Mesothelial cell of epicardium (in vitro differentiated cells): ENCODE measurements around the gene MINDY4B. TPM values are rescaled to one million over a fixed set of nuclear protein-coding genes. Genes with fewer than 3 reads are reported as not detected.

Experiments
- DNase-seq, 2 experiments: peaks; one replicate each; pipeline ENCODE4 v3.0.0; 2021; ENCODE audit warnings: low spot score in 2 of 2; ENCODE audit not compliant: unreplicated experiment in 2 of 2
- H3K27ac Mint-ChIP-seq: 2 replicates; pipeline ENCODE4 v1.8.0; 2021; ENCODE audit warnings: mixed read lengths
- H3K27me3 Mint-ChIP-seq: 2 replicates; pipeline ENCODE4 v1.8.0; 2021; ENCODE audit warnings: low read depth, mixed read lengths
- H3K36me3 Mint-ChIP-seq: 2 replicates; pipeline ENCODE4 v1.8.0; 2021; ENCODE audit warnings: mixed read lengths
- H3K4me1 Mint-ChIP-seq: 2 replicates; pipeline ENCODE4 v1.8.0; 2021; ENCODE audit warnings: mixed read lengths
- H3K4me3 Mint-ChIP-seq: 2 replicates; pipeline ENCODE4 v1.8.0; 2021; ENCODE audit warnings: mild to moderate bottlenecking, moderate library complexity, mixed read lengths
- H3K9me3 Mint-ChIP-seq: 2 replicates; pipeline ENCODE4 v1.8.0; 2021; ENCODE audit warnings: mixed read lengths
- total RNA-seq: library from RNA; stranded (reverse); gene quantifications from 3 replicates; pipeline ENCODE4 v1.2.1, GENCODE V29; 2021
- TF ChIP-seq, protein P1 (sequence below): fragments of 200-600 bp; sonication (generic); IDR thresholded peaks from one replicate; pipeline ENCODE4 v1.5.0; 2021; ENCODE audit warnings: antibody characterized with exemption; ENCODE audit not compliant: unreplicated experiment

The MINDY4B gene
- total RNA-seq, 1 donor from 2014 or later: not detected

DNA sequence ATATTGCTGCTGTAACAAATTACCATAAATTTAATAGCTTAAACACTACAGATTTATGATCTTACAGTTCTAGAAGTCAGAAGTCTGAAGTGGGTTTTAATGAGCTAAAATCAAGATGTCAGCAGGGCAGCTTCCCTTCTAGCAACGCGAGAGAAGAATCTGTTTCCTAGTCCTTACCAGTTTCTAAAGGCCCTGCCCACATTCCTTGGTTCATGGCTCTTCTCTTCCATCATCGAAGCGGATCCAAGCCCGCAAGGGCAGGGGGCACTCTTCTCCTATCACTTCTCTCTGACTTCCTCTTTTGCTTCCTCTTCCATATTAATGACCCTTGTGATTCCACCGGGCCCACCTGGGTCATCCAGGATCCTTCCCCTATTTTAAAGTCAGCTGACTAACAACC, 16.1 kb downstream of the MINDY4B start:
- no peak overlapping the region for H3K27ac Mint-ChIP-seq
- H3K36me3 Mint-ChIP-seq: no peaks in the 10 kb centered on the region
- no peak overlapping the region for H3K4me3 Mint-ChIP-seq
- peaks cover 15% of the 10 kb centered on the region for H3K9me3 Mint-ChIP-seq
- TF ChIP-seq, protein P1, sequence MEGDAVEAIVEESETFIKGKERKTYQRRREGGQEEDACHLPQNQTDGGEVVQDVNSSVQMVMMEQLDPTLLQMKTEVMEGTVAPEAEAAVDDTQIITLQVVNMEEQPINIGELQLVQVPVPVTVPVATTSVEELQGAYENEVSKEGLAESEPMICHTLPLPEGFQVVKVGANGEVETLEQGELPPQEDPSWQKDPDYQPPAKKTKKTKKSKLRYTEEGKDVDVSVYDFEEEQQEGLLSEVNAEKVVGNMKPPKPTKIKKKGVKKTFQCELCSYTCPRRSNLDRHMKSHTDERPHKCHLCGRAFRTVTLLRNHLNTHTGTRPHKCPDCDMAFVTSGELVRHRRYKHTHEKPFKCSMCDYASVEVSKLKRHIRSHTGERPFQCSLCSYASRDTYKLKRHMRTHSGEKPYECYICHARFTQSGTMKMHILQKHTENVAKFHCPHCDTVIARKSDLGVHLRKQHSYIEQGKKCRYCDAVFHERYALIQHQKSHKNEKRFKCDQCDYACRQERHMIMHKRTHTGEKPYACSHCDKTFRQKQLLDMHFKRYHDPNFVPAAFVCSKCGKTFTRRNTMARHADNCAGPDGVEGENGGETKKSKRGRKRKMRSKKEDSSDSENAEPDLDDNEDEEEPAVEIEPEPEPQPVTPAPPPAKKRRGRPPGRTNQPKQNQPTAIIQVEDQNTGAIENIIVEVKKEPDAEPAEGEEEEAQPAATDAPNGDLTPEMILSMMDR: no peak
- H3K4me1 Mint-ChIP-seq: no peaks in the 10 kb centered on the region
- no peak for DNase-seq
- H3K27me3 Mint-ChIP-seq: peaks cover 13% of the 10 kb centered on the region

GRCh38 chr3:150887031-150887430, 18.2 kb downstream of the MINDY4B start:
- Mint-ChIP-seq H3K36me3 (no peaks in the 10 kb centered on the region), H3K9me3 (peaks cover 15% of the 10 kb centered on the region), H3K4me3 (no peak overlapping the region), H3K27me3 (peaks cover 19% of the 10 kb centered on the region), H3K27ac (no peak overlapping the region), H3K4me1 (no peaks in the 10 kb centered on the region)
- DNase-seq: no peak
- TF ChIP-seq, protein P1: no peak

DNA sequence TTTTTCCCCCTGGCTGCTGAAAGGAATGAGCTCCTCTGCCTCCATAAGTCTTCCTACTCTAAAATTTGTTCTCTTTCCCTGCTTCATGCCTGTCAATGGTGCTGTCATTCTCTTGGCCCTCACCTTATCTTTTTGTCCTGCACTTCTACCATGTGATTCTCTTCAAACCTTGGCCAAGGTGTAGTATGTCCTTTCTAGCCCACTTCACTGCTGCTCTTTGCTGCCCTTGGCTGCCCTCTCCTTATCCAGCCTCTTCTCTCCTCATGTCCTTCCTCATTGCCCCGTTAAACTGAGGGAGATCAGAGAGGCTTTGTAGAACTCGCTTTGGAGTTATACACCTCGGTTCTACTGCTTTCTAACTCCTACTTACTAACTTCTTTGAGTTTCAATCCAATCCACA, 19.7 kb downstream of the MINDY4B start:
- H3K4me3 Mint-ChIP-seq: no peak overlapping the region
- H3K36me3 Mint-ChIP-seq: no peaks in the 10 kb centered on the region
- peaks cover 15% of the 10 kb centered on the region for H3K9me3 Mint-ChIP-seq
- DNase-seq: no peak
- TF ChIP-seq, protein P1: no peak
- peaks cover 19% of the 10 kb centered on the region for H3K27me3 Mint-ChIP-seq
- H3K27ac Mint-ChIP-seq: no peak overlapping the region
- no peaks in the 10 kb centered on the region for H3K4me1 Mint-ChIP-seq

DNA sequence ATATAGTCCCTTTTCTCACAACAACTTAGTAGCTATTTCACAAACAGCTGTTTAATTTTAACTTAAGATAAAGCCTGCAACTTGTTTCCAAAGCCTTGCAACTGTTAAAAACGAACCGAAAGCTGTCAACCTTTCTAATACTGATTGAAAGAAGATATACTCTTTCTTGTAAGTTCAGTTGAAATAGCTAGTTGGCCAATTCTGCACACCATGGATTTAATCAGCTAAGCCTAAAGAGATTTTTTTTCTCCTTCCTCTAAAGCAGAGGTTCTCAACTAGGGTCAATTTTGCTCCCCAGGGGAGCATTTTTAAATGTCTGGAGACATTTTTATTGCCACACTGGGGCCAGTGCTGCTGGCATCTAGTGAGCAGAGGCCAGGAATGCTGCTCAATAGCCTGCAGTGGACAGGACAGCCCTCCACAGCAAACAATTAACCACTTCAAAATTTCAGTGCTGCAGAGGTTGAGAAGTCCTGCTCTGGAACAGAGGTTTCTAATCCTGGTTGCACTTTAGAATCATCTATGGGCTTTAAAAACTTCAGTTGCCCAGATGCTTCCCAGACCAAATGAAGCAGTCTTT, 26.2 kb downstream of the MINDY4B start:
- no peak overlapping the region for H3K4me3 Mint-ChIP-seq
- H3K27ac Mint-ChIP-seq: no peak overlapping the region
- H3K9me3 Mint-ChIP-seq: no peaks in the 10 kb centered on the region
- peaks cover 5% of the 10 kb centered on the region for H3K27me3 Mint-ChIP-seq
- DNase-seq: no peak
- peaks cover 3% of the 10 kb centered on the region for H3K4me1 Mint-ChIP-seq
- H3K36me3 Mint-ChIP-seq: no peaks in the 10 kb centered on the region
- TF ChIP-seq, protein P1: no peak

DNA sequence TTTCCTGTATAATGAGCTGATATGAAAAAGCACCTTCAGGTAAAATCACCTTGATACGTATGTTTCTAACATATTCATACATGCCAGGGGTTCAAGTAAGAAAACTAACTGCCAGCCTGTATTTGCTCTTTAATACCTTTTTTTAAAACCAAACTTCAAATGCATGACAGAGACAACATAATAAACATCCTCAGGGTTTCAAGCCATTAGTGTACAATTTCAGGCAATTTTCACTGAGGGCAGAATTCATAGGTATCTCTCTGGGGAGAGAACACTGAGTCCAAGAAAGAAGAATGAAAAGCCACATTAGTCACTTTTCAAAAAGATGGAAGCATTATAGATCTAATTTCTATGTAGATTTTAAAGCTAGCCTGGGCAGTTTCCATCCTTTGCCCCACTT, 26.9 kb downstream of the MINDY4B start:
- TF ChIP-seq, protein P1: no peak
- Mint-ChIP-seq H3K27ac (no peak overlapping the region), H3K4me3 (no peak overlapping the region), H3K9me3 (no peaks in the 10 kb centered on the region), H3K27me3 (peaks cover 2% of the 10 kb centered on the region), H3K36me3 (no peaks in the 10 kb centered on the region), H3K4me1 (peaks cover 3% of the 10 kb centered on the region)
- no peak for DNase-seq

- DNase-seq: no peak
- Mint-ChIP-seq H3K36me3 (no peaks in the 10 kb centered on the region), H3K4me3 (no peak overlapping the region), H3K4me1 (peaks cover 3% of the 10 kb centered on the region), H3K27me3 (no peaks in the 10 kb centered on the region), H3K27ac (no peak overlapping the region), H3K9me3 (no peaks in the 10 kb centered on the region)
- TF ChIP-seq, protein P1: no peak
These were observed 27.9 kb downstream of the MINDY4B start for GRCh38 chr3:150877303-150877702.
